Gastroesophageal sphincter (tissue), 3 donors: ENCODE results near the gene TBC1D7.

Experiments used
- CTCF ChIP-seq, 4 experiments: fragments of 200-600 bp in 2 of 4; fragments of 450-650 bp in 2 of 4; sonication (generic) in 1 of 4; IDR thresholded peaks; one replicate each; pipeline ENCODE4 v1.5.1; 2017 to 2019; ENCODE audit warnings: antibody characterized with exemption in 4 of 4, mild to moderate bottlenecking in 2 of 4, moderate library complexity in 2 of 4
- EP300 ChIP-seq: sonication (generic); formaldehyde crosslinking; IDR thresholded peaks from one replicate; pipeline ENCODE4 v1.6.1; 2017; ENCODE audit warnings: antibody characterized with exemption, mild to moderate bottlenecking
- POLR2A ChIP-seq, 2 donors: fragments of 450-650 bp; IDR thresholded peaks; one replicate each; pipeline ENCODE4 v1.6.1; 2017; ENCODE audit warnings: antibody characterized with exemption in 2 of 2, mild to moderate bottlenecking in 2 of 2, moderate library complexity in 1 of 2
- POLR2AphosphoS5 ChIP-seq: sonication (generic); formaldehyde crosslinking; IDR thresholded peaks from one replicate; pipeline ENCODE4 v1.6.1; 2017; ENCODE audit warnings: antibody characterized with exemption

- no peak for TF ChIP-seq CTCF (IDR thresholded peaks at IDR 0.05)
- no peak for TF ChIP-seq POLR2A (IDR thresholded peaks at IDR 0.05)
- no peak for TF ChIP-seq EP300
- no peak for TF ChIP-seq POLR2AphosphoS5
Measured at GRCh38 chr6:13372688-13373487, 44.6 kb upstream of the TBC1D7 start.
